HT-29 (cell line): ENCODE measurements around the gene GPC5. TPM values are rescaled to one million over a fixed set of nuclear protein-coding genes. Genes with fewer than 3 reads are reported as not detected.
"Not testable (repeated sequence)": the region's sequence is repeated elsewhere in the genome, so short reads cannot be mapped to it uniquely, and the experiment has no call there.

Source experiments
- DNase-seq: peaks from one replicate; pipeline ENCODE4 v3.0.0-alpha.2; 2015; ENCODE audit warnings: low spot score
- total RNA-seq: library from RNA; depleted of rRNA; stranded (reverse); fragments of >200 nt; shearing (Covaris generic); gene quantifications from 2 replicates; pipeline ENCODE4 v1.2.3, GENCODE V29; 2014

The GPC5 gene
- total RNA-seq, 1 experiment from 2014 or later = not detected

- no peak for DNase-seq
Measured at GRCh38 chr13:91868351-91868750, 469.9 kb downstream of the GPC5 start.

GRCh38 chr13:91878491-91878890 lies 480.1 kb downstream of the GPC5 start:
- no peak for DNase-seq

- no peak for DNase-seq
Measured at GRCh38 chr13:91879360-91879759, 480.9 kb downstream of the GPC5 start.

- no peak for DNase-seq
Measured at GRCh38 chr13:91882918-91883317, 484.5 kb downstream of the GPC5 start.

GRCh38 chr13:91889641-91890040 lies 491.2 kb downstream of the GPC5 start:
- DNase-seq = no peak

- no peak for DNase-seq
Measured at GRCh38 chr13:91891141-91891540, 492.7 kb downstream of the GPC5 start.

GRCh38 chr13:91893040-91893439 lies 494.6 kb downstream of the GPC5 start:
- DNase-seq = no peak

GRCh38 chr13:91894316-91894715 lies 495.9 kb downstream of the GPC5 start:
- DNase-seq = no peak

GRCh38 chr13:91896547-91896946 lies 498.1 kb downstream of the GPC5 start:
- DNase-seq = no peak

GRCh38 chr13:91898986-91899385 lies 500.6 kb downstream of the GPC5 start:
- DNase-seq = not testable (repeated sequence)

GRCh38 chr13:91902291-91902690 lies 503.9 kb downstream of the GPC5 start:
- no peak for DNase-seq

- no peak for DNase-seq
Measured at GRCh38 chr13:91904005-91904404, 505.6 kb downstream of the GPC5 start.

GRCh38 chr13:91904597-91904996 lies 506.2 kb downstream of the GPC5 start:
- DNase-seq = no peak

- no peak for DNase-seq
Measured at GRCh38 chr13:91907398-91907797, 509.0 kb downstream of the GPC5 start.

- no peak for DNase-seq
Measured at GRCh38 chr13:91909617-91910016, 511.2 kb downstream of the GPC5 start.

- peak; percentile 28 for DNase-seq
Measured at GRCh38 chr13:91922969-91923592, 524.7 kb downstream of the GPC5 start.

GRCh38 chr13:91930687-91931086 lies 532.3 kb downstream of the GPC5 start:
- no peak for DNase-seq

- DNase-seq = no peak
Measured at GRCh38 chr13:91934354-91934753, 535.9 kb downstream of the GPC5 start.

GRCh38 chr13:91946498-91947070 lies 548.2 kb downstream of the GPC5 start:
- peak; percentile 48 for DNase-seq

GRCh38 chr13:91948736-91949135 lies 550.3 kb downstream of the GPC5 start:
- DNase-seq = no peak

- DNase-seq = no peak
Measured at GRCh38 chr13:91950803-91951202, 552.4 kb downstream of the GPC5 start.

- DNase-seq = no peak
Measured at GRCh38 chr13:91955546-91956355, 557.3 kb downstream of the GPC5 start.

GRCh38 chr13:91960947-91961346 lies 562.5 kb downstream of the GPC5 start:
- DNase-seq = no peak
